H9 (cell line): Measurements from ENCODE around the gene MGAT4A. TPM values are rescaled to one million over a fixed set of nuclear protein-coding genes. Genes with fewer than 3 reads are reported as not detected.

Experiments
- DNase-seq: peaks from one replicate; pipeline ENCODE4 v3.0.0-alpha.2; 2017
- H2AFZ ChIP-seq: one replicate; pipeline ENCODE4 v1.6.1; 2013; ENCODE audit warnings: mild to moderate bottlenecking, low read length, control low read depth, moderate library complexity
- H2AK5ac ChIP-seq: 2 replicates; pipeline ENCODE4 v1.6.1; 2013; ENCODE audit warnings: low read length, control low read depth, mixed read lengths; ENCODE audit not compliant: insufficient read length
- H2BK120ac ChIP-seq: one replicate; pipeline ENCODE4 v1.6.1; 2013; ENCODE audit warnings: low read depth, mild to moderate bottlenecking, low read length, control low read depth, inconsistent platforms; ENCODE audit not compliant: poor library complexity, severe bottlenecking
- H2BK12ac ChIP-seq: 2 replicates; pipeline ENCODE4 v1.6.1; 2013; ENCODE audit warnings: low read length, control low read depth, mixed read lengths, low read depth; ENCODE audit not compliant: insufficient read length
- H2BK15ac ChIP-seq: 2 replicates; pipeline ENCODE4 v1.6.1; 2013; ENCODE audit warnings: low read depth, low read length, control low read depth
- H2BK20ac ChIP-seq: one replicate; pipeline ENCODE4 v1.6.1; 2013; ENCODE audit warnings: low read depth, mild to moderate bottlenecking, low read length, control low read depth, inconsistent platforms; ENCODE audit not compliant: poor library complexity, severe bottlenecking
- H2BK5ac ChIP-seq: 2 replicates; pipeline ENCODE4 v1.6.1; 2013; ENCODE audit warnings: low read length, control low read depth, mixed read lengths; ENCODE audit not compliant: insufficient read length
- H3K14ac ChIP-seq: 2 replicates; pipeline ENCODE4 v1.6.1; 2013; ENCODE audit warnings: low read length, control low read depth; ENCODE audit not compliant: insufficient read depth
- H3K18ac ChIP-seq: 2 replicates; pipeline ENCODE4 v1.6.1; 2013; ENCODE audit warnings: low read depth, mild to moderate bottlenecking, mixed read lengths, low read length, control low read depth; ENCODE audit not compliant: insufficient read length
- H3K23ac ChIP-seq: 2 replicates; pipeline ENCODE4 v1.6.1; 2013; ENCODE audit warnings: low read length, control low read depth, mixed read lengths, low read depth; ENCODE audit not compliant: insufficient read length
- H3K23me2 ChIP-seq: 2 replicates; pipeline ENCODE4 v1.6.1; 2013; ENCODE audit warnings: low read depth, mild to moderate bottlenecking, mixed read lengths, low read length, control low read depth; ENCODE audit not compliant: insufficient read length, poor library complexity, severe bottlenecking
- H3K27ac ChIP-seq: 2 replicates; pipeline ENCODE4 v1.5.1; 2013; ENCODE audit warnings: low read length, control low read depth, mixed read lengths, low read depth; ENCODE audit not compliant: insufficient read length
- H3K27me3 ChIP-seq: 2 replicates; pipeline ENCODE4 v1.6.1; 2013; ENCODE audit warnings: low read length, control low read depth, inconsistent platforms; ENCODE audit not compliant: insufficient read depth
- H3K4ac ChIP-seq: 2 replicates; pipeline ENCODE4 v1.6.1; 2013; ENCODE audit warnings: low read depth, mild to moderate bottlenecking, control low read depth, inconsistent platforms, low read length, moderate library complexity
- H3K4me1 ChIP-seq: 2 replicates; pipeline ENCODE4 v1.6.1; 2013; ENCODE audit warnings: low read length, control low read depth, inconsistent platforms; ENCODE audit not compliant: insufficient read depth
- H3K4me2 ChIP-seq: 2 replicates; pipeline ENCODE4 v1.6.1; 2013; ENCODE audit warnings: low read length, control low read depth, mixed read lengths; ENCODE audit not compliant: insufficient read length, insufficient read depth
- H3K56ac ChIP-seq: 2 replicates; pipeline ENCODE4 v1.6.1; 2013; ENCODE audit warnings: low read depth, mild to moderate bottlenecking, mixed read lengths, low read length, control low read depth; ENCODE audit not compliant: insufficient read length
- H3K79me1 ChIP-seq: 2 replicates; pipeline ENCODE4 v1.6.1; 2013; ENCODE audit warnings: low read depth, mild to moderate bottlenecking, moderate library complexity, low read length, control low read depth, inconsistent platforms; ENCODE audit not compliant: insufficient read depth, poor library complexity, severe bottlenecking
- H3K79me2 ChIP-seq: 2 replicates; pipeline ENCODE4 v1.6.1; 2013; ENCODE audit warnings: low read length, control low read depth, inconsistent platforms; ENCODE audit not compliant: insufficient read depth
- H3K9ac ChIP-seq: 2 replicates; pipeline ENCODE4 v1.6.1; 2013; ENCODE audit warnings: low read length, control low read depth, mixed read lengths; ENCODE audit not compliant: insufficient read length; ENCODE audit errors: extremely low read depth
- H3K9me3 ChIP-seq: one replicate; pipeline ENCODE4 v1.6.1; 2013; ENCODE audit warnings: low read depth, low read length, inconsistent platforms; ENCODE audit not compliant: control insufficient read depth
- H3T11ph ChIP-seq: one replicate; pipeline ENCODE4 v1.6.1; 2013; ENCODE audit warnings: mild to moderate bottlenecking, low read length, control low read depth, inconsistent platforms
- H4K20me1 ChIP-seq: one replicate; pipeline ENCODE4 v1.6.1; 2013; ENCODE audit not compliant: control insufficient read depth, insufficient read length, insufficient read depth
- H4K5ac ChIP-seq: 2 replicates; pipeline ENCODE4 v1.6.1; 2013; ENCODE audit warnings: low read depth, mild to moderate bottlenecking, mixed read lengths, low read length, control low read depth; ENCODE audit not compliant: insufficient read length
- H4K8ac ChIP-seq: replicated peaks from 2 replicates; pipeline ENCODE4 v1.6.1; 2013; ENCODE audit warnings: low read length, control low read depth, mixed read lengths, low read depth; ENCODE audit not compliant: insufficient read length
- H4K91ac ChIP-seq: 2 replicates; pipeline ENCODE4 v1.6.1; 2013; ENCODE audit warnings: low read depth, mild to moderate bottlenecking, moderate library complexity, mixed read lengths, low read length, control low read depth; ENCODE audit not compliant: insufficient read length
- H3K27ac Mint-ChIP-seq, 3 experiments: 2 replicates in 2 of 3; 3 replicates in 1 of 3; pipeline ENCODE4 v1.8.0; 2020 to 2021; ENCODE audit warnings: mixed read lengths in 3 of 3, mild to moderate bottlenecking in 1 of 3, moderate library complexity in 1 of 3
- H3K27me3 Mint-ChIP-seq: 2 replicates; pipeline ENCODE4 v1.8.0; 2021; ENCODE audit warnings: low read depth, mild to moderate bottlenecking, moderate library complexity, mixed read lengths
- H3K36me3 Mint-ChIP-seq, 3 experiments: 2 replicates in 2 of 3; 3 replicates in 1 of 3; pipeline ENCODE4 v1.8.0; 2020 to 2021; ENCODE audit warnings: low read depth in 3 of 3, mixed read lengths in 3 of 3; ENCODE audit not compliant: insufficient read depth in 1 of 3
- H3K4me1 Mint-ChIP-seq, 2 experiments: 2 replicates each; pipeline ENCODE4 v1.8.0; 2020; ENCODE audit warnings: mixed read lengths in 2 of 2
- H3K4me3 Mint-ChIP-seq, 2 experiments: 2 replicates in 1 of 2; 3 replicates in 1 of 2; pipeline ENCODE4 v1.8.0; 2020 to 2021; ENCODE audit warnings: mild to moderate bottlenecking in 2 of 2, mixed read lengths in 2 of 2, moderate library complexity in 1 of 2
- H3K9me3 Mint-ChIP-seq, 2 experiments: 2 replicates in 1 of 2; 3 replicates in 1 of 2; pipeline ENCODE4 v1.8.0; 2020; ENCODE audit warnings: mild to moderate bottlenecking in 2 of 2, mixed read lengths in 2 of 2, moderate library complexity in 1 of 2
- WGBS: extraction: QIAGEN DNeasy Blood & Tissue Kit; methylation state at CpG from one replicate; pipeline ENCODE4 v1.1.7; 2013; ENCODE audit warnings: missing lambda C conversion rate, low lambda C conversion rate, mixed read lengths; ENCODE audit not compliant: insufficient read length; ENCODE audit errors: extremely low coverage; 5-methylcytosine and 5-hydroxymethylcytosine counted together
- total RNA-seq: library from RNA; stranded (reverse); gene quantifications from 2 replicates; pipeline ENCODE4 v1.2.1, GENCODE V29; 2021
- TF ChIP-seq, protein P1 (sequence below): fragments of 200-600 bp; sonication (generic); conservative IDR thresholded peaks from 3 replicates; pipeline ENCODE4 v1.8.0; 2021; ENCODE audit warnings: antibody characterized with exemption, mild to moderate bottlenecking

MGAT4A gene
- total RNA-seq, 1 experiment from 2014 or later, result 3.5 TPM

DNA sequence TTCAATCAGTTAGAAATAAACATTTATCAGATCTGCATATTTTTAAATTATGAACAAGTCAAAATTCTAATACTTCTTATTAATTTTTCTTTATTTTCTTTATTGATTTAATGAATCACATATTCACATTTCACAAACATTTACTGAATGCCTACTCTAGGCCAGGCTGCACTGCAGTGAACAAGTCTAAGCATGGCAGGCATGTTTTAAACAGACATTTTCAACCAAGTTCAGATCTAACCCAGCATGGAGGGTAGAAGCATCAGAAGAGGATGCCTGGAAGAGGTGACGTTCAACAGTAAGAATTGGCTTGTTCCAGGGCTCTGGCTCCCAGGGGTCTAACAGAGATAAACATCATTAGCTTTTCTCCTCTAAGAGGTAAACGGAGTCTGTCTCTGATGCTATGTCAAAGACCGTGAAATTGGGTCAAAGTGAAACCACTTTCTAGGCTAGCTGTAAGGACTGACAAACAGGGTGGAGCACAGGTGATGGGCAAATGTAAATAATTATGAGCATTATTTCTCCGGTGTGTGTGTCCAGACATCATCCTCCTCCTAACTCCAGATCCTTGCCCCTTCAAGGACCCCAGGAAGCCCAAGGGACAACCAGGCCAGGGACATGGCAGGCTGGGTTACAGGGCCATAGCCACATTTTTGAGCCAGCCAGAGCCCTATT, 72.0 kb downstream of the MGAT4A start:
- H3K23me2 ChIP-seq, result no peaks in the 10 kb centered on the region
- no peak overlapping the region for H3K4me2 ChIP-seq
- no peak overlapping the region for H4K91ac ChIP-seq
- TF ChIP-seq, protein P1, sequence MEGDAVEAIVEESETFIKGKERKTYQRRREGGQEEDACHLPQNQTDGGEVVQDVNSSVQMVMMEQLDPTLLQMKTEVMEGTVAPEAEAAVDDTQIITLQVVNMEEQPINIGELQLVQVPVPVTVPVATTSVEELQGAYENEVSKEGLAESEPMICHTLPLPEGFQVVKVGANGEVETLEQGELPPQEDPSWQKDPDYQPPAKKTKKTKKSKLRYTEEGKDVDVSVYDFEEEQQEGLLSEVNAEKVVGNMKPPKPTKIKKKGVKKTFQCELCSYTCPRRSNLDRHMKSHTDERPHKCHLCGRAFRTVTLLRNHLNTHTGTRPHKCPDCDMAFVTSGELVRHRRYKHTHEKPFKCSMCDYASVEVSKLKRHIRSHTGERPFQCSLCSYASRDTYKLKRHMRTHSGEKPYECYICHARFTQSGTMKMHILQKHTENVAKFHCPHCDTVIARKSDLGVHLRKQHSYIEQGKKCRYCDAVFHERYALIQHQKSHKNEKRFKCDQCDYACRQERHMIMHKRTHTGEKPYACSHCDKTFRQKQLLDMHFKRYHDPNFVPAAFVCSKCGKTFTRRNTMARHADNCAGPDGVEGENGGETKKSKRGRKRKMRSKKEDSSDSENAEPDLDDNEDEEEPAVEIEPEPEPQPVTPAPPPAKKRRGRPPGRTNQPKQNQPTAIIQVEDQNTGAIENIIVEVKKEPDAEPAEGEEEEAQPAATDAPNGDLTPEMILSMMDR, result no peak
- no peak overlapping the region for H2BK5ac ChIP-seq
- 0 out of 7 replicates have a peak, but pooled peaks cover 0 to 4% (median 0%) of the 10 kb centered on the region in 3 experiments for H3K36me3 Mint-ChIP-seq
- H3K14ac ChIP-seq, result no peak overlapping the region
- H3K56ac ChIP-seq, result no peak overlapping the region
- no peaks in the 10 kb centered on the region for H3K4me1 ChIP-seq
- H2BK12ac ChIP-seq, result no peak overlapping the region
- no peak overlapping the region for H3K9ac ChIP-seq
- H3K4me3 Mint-ChIP-seq, result no peak overlapping the region
- H2AK5ac ChIP-seq, result no peak overlapping the region
- no peaks in the 10 kb centered on the region for H3K27me3 Mint-ChIP-seq
- no peak for DNase-seq
- H2BK120ac ChIP-seq, result no peak overlapping the region
- no peak overlapping the region for H4K5ac ChIP-seq
- no peak overlapping the region for H2BK20ac ChIP-seq
- H4K8ac ChIP-seq, result no peak overlapping the region
- H3K18ac ChIP-seq, result no peak overlapping the region
- no peaks in the 10 kb centered on the region for H3K79me1 ChIP-seq
- no peaks in the 10 kb centered on the region for H3K79me2 ChIP-seq
- H2AFZ ChIP-seq, result no peak overlapping the region
- H4K20me1 ChIP-seq, result no peaks in the 10 kb centered on the region
- H3K27me3 ChIP-seq, result no peaks in the 10 kb centered on the region
- H3K9me3 Mint-ChIP-seq, result peaks cover 3 to 5% of the 10 kb centered on the region in 2 experiments; a peak in 3 of 5 replicates
- no peak overlapping the region for H3K4ac ChIP-seq
- no peak overlapping the region for H2BK15ac ChIP-seq
- no peak overlapping the region for H3K23ac ChIP-seq
- WGBS, result no CpG with 5 or more reads among the region's 4 CpGs
- H3T11ph ChIP-seq, result no peak overlapping the region
- no peak overlapping the region for H3K27ac ChIP-seq
- H3K9me3 ChIP-seq, result no peaks in the 10 kb centered on the region
- H3K27ac Mint-ChIP-seq, result no peak overlapping the region
- no peaks in the 10 kb centered on the region for H3K4me1 Mint-ChIP-seq
